Activated naive CD8-positive, alpha-beta T cell (primary cell): ENCODE measurements around the gene CWC15.
"Not testable (repeated sequence)": the region's sequence is repeated elsewhere in the genome, so short reads cannot be mapped to it uniquely, and the experiment has no call there.

ENCODE experiments used
- H3K27ac Mint-ChIP-seq: one replicate; pipeline ENCODE4 v1.8.0; 2021; ENCODE audit warnings: mixed read lengths
- H3K27me3 Mint-ChIP-seq: one replicate; pipeline ENCODE4 v1.8.0; 2021; ENCODE audit warnings: mixed read lengths
- H3K36me3 Mint-ChIP-seq: one replicate; pipeline ENCODE4 v1.8.0; 2021; ENCODE audit warnings: mixed read lengths
- H3K4me1 Mint-ChIP-seq: one replicate; pipeline ENCODE4 v1.8.0; 2021; ENCODE audit warnings: low read depth, mixed read lengths
- H3K4me3 Mint-ChIP-seq: one replicate; pipeline ENCODE4 v1.8.0; 2021; ENCODE audit warnings: mild to moderate bottlenecking, mixed read lengths
- H3K9me3 Mint-ChIP-seq: one replicate; pipeline ENCODE4 v1.8.0; 2021; ENCODE audit warnings: low read depth, mixed read lengths

The CWC15 gene

DNA sequence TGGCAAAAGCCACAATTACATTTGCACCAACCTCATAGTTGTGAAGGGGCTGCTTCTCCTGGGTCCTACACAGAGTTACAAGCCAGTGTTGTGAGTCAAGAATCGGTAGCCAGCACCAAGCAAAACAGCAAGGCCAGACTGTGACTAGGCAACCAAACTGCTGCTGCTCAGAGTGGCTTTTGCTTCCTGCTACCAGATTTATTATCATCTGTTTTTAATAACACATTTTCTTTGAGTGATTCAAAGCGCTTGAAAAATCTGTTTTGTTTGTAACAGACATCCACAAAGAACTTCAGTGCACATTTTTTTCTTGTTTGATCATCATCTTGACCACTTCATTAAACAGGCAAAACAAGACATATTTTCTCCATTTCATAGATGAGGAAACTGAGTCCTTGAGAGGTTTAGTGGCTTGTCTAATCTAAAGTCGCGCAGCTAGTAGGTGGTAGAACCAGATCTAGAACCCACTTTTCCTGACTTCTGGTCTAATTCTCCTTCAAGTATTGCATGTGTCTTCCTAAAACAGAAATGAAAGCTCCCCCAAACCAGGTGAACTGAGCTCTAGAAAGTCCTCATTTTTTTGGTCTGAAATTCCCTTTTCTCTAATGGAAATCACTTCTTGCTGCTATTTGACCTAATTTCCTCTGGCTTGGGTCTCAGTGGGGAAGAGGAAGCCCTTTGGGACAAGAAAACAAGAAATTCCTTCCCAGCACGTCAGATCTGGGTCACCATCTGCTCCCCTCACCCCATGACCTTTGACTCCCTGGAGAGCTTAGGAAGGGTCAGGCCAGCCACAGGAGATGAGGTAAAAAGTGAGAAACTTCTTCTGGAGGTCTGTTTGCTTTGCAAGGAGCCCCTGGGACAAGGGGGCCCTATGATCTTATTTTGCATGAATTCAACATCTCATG lies 39.9 kb downstream of the CWC15 start:
- Mint-ChIP-seq H3K27me3 (no peaks in the 10 kb centered on the region), H3K4me3 (no peak overlapping the region), H3K27ac (no peak overlapping the region), H3K36me3 (no peaks in the 10 kb centered on the region), H3K9me3 (no peaks in the 10 kb centered on the region), H3K4me1 (peaks cover 42% of the 10 kb centered on the region)

DNA sequence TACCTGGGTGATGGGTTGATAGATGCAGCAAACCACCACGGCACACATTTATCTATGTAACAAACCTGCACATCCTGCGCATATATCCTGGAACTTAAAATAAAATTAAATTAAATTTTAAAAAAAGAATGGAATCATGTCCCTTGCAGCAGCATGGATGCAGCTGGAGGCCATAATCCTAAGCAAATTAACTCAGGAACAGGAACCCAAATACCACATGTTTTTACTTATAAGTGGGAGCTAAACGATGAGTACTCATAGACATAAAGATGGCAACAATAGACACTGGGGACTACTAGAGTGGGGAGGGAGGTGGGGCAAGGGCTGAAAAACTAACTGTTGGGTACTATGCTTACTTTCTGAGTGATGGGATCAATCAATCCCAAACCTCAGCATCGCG lies 40.9 kb downstream of the CWC15 start:
- H3K27ac Mint-ChIP-seq, result no peak overlapping the region
- peaks cover 48% of the 10 kb centered on the region for H3K4me1 Mint-ChIP-seq
- no peak overlapping the region for H3K4me3 Mint-ChIP-seq

DNA sequence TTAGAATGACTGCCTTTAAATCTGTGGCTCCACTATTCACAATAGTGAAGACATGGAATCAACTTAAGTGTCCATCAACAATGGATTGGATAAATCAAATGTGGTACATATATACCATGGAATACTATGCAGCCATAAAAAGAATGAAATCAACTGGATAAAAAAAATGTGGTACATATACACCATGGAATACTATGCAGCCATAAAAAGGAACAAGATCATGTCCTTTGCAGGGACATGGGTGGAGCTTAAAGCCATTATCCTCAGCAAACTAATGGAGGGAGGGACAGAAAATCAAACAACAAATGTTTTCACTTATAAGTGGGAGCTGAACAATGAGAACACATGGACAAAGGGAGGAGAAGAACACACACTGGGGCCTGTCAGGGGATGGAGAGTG lies 41.3 kb downstream of the CWC15 start:
- not testable (repeated sequence) for H3K4me3 Mint-ChIP-seq, H3K27me3 Mint-ChIP-seq, H3K36me3 Mint-ChIP-seq, H3K27ac Mint-ChIP-seq, H3K9me3 Mint-ChIP-seq
- H3K4me1 Mint-ChIP-seq, result peaks cover 52% of the 10 kb centered on the region

More for the DNA sequence above, 40.9 kb downstream of the CWC15 start:
- no peaks in the 10 kb centered on the region for H3K27me3 Mint-ChIP-seq
- no peaks in the 10 kb centered on the region for H3K9me3 Mint-ChIP-seq
- H3K36me3 Mint-ChIP-seq, result no peaks in the 10 kb centered on the region

DNA sequence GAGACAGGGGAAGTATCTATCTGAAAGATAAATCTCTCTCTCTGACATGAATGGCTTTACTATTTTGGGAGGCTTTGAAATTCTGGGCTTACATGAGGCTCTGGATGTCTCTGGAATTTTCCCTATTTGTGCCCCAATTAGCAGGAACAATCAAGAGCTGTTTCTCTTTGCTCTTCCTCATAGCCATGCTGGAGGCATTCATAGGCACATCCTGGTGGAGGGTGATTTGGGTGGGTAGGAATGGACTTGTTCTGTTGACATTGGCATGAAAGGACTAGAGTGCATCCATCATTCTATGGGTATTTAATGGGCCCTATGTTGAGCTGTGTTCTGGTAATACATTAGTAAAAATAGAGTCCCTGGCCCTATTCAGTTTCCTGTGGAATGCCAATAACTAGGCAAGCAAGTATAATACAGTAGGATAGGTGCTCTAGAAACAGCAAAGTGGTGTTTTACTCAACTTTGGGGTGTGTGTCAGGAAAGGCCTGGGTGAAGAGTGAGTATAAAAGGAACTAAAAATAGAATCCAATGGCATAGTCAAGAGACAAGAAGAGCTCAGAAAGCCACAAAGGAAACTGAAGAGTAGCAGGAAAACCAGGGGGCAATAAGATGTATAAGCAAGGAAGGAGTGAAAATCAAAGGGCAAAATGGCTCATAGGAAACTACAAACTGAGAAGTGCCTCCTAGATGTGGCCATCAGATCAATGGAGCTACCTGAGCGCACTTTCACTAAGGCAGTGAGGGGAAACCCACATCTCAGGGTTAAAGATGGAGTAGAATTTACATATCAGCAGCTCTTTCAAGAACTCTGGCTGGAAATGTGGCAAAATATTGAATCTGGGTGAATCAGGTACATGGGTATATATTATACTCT lies 45.0 kb downstream of the CWC15 start:
- Mint-ChIP-seq H3K4me3 (no peak overlapping the region), H3K36me3 (peaks cover 5% of the 10 kb centered on the region), H3K4me1 (peaks cover 58% of the 10 kb centered on the region), H3K27ac (no peak overlapping the region), H3K9me3 (no peaks in the 10 kb centered on the region), H3K27me3 (no peaks in the 10 kb centered on the region)

DNA sequence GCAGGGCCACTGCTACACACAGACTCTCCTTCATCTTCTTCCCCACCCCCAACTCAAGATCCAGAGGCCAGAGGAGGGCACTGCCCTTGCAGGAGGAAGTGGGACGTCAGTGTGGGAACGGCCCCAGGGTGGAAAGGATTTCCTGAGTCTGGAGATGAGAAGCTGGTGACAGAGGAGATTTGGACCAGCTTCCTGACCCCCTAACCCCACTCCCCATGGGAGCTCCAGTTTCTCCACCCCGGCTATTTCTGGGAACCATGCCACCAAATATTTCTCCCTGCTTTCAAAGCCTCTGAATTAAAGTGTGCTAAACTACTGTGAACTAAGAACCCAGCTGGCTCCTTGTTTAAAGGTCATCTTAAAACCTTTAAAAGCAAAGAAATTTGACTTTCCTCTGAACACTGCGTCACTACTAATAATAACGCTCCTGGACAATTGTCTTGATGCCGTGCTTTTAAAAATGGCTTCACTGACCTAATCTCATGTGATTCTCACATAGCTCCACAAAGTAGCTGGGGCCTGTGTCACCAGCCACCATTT lies 46.6 kb downstream of the CWC15 start:
- no peaks in the 10 kb centered on the region for H3K9me3 Mint-ChIP-seq
- no peaks in the 10 kb centered on the region for H3K27me3 Mint-ChIP-seq
- H3K27ac Mint-ChIP-seq, result no peak overlapping the region
- H3K4me1 Mint-ChIP-seq, result peaks cover 52% of the 10 kb centered on the region
- H3K36me3 Mint-ChIP-seq, result peaks cover 10% of the 10 kb centered on the region
- H3K4me3 Mint-ChIP-seq, result no peak overlapping the region

DNA sequence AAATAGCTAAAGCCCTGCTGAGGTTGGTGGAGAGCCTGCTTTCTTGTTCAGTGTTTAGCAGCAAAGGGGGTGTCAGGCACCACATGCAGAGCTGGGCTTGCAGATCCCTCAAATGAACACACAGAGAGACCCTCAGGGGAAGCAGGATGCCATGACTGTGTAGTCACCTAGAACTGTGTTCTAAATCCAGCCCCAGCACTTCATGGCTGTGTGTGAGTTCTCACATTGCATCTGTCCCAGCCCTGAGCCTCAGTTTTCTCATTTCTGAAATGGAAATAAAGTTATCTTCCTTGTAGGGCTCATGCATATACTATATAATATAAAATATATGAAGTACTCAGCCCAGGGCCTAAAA lies 47.1 kb downstream of the CWC15 start:
- H3K4me1 Mint-ChIP-seq, result peaks cover 52% of the 10 kb centered on the region
- H3K36me3 Mint-ChIP-seq, result peaks cover 10% of the 10 kb centered on the region
- no peaks in the 10 kb centered on the region for H3K9me3 Mint-ChIP-seq
- H3K4me3 Mint-ChIP-seq, result peak overlapping the region; percentile 8
- no peaks in the 10 kb centered on the region for H3K27me3 Mint-ChIP-seq
- H3K27ac Mint-ChIP-seq, result peak overlapping the region; percentile 82

DNA sequence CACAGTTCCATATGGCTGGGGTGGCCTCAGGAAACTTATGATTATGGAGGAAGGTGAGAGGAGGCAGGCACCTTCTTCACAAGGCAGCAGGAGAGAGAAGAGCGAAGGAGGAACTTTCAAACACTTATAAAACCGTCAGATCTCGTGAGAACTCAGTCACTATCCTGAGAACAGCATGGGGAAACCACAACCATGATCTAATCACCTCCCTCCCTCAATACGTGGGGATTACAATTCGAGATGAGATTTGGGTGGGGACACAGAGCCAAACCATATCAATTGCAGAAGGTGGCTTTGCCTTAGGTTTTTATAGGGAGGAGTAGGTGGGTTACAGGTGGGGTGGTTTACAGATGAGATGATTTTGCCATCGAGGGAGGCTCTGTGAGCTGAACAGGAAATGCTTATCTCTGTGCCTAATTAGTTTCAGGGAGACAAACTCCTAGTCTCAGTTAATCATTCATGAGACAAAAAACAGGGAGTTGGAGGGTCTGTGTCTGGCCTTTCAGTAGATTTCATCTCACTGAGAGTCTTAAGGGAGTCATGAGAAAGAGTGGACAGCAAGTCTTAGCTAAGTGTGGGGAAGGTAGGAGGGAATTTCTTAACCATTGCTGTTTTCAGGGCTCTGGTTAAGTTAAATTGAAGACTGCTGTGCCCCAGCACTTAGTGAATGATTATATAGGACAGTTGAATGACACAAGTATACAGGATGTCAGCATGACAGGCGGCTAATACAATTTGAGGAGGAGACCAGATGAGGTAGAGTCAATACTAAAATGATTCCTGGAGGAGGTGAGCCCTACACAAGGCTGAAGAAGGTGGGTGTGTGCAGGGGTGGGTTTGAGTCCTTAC lies 47.7 kb downstream of the CWC15 start:
- H3K27me3 Mint-ChIP-seq, result no peaks in the 10 kb centered on the region
- H3K9me3 Mint-ChIP-seq, result no peaks in the 10 kb centered on the region
- peaks cover 52% of the 10 kb centered on the region for H3K4me1 Mint-ChIP-seq
- peaks cover 10% of the 10 kb centered on the region for H3K36me3 Mint-ChIP-seq
- H3K4me3 Mint-ChIP-seq, result peak overlapping the region; percentile 8
- H3K27ac Mint-ChIP-seq, result peak overlapping the region; percentile 82

DNA sequence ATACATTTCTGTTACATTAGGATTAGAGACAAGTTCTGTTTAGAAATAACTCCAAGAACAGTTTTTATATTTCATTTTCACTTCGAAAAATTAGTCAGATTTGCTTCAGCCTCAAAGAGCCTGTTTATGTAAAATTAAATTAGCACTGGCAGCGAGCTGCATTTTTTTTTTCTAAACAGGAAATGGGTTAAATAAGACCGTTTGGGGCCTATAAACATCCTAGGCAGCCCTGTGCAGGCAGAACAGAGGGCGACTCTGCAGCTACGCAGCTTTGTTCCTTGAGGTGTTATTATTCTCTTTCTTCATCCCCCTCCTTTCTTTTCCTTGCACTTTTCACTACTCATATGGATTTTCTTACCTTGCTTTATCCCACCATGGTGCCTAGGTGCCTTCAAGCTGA lies 48.7 kb downstream of the CWC15 start:
- peaks cover 58% of the 10 kb centered on the region for H3K4me1 Mint-ChIP-seq
- peak overlapping the region; percentile 82 for H3K27ac Mint-ChIP-seq
- no peaks in the 10 kb centered on the region for H3K27me3 Mint-ChIP-seq
- H3K4me3 Mint-ChIP-seq, result peak overlapping the region; percentile 57
- H3K36me3 Mint-ChIP-seq, result peaks cover 10% of the 10 kb centered on the region
- H3K9me3 Mint-ChIP-seq, result no peaks in the 10 kb centered on the region

DNA sequence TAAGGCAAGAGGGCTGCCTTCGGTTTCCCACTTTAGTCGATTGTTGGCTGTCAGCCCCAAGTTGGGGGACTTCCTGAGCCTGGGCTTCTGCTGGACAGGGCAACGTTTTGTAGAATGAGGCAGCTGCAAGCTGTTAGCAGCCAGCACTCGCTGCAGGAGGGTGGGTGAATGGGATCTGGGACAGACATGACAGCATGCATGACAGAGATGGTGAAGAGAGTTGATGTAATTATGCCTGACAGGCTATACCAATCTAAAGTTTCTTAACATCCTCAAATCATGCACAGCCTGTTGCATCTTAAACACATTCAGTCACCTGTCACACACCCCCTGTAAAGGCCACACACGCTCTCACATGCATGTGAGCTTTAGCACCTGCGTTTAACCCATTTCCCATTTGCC lies 49.2 kb downstream of the CWC15 start:
- H3K9me3 Mint-ChIP-seq, result no peaks in the 10 kb centered on the region
- no peak overlapping the region for H3K27ac Mint-ChIP-seq
- H3K27me3 Mint-ChIP-seq, result no peaks in the 10 kb centered on the region
- H3K4me1 Mint-ChIP-seq, result peaks cover 58% of the 10 kb centered on the region
- peak overlapping the region; percentile 57 for H3K4me3 Mint-ChIP-seq
- H3K36me3 Mint-ChIP-seq, result peaks cover 10% of the 10 kb centered on the region

DNA sequence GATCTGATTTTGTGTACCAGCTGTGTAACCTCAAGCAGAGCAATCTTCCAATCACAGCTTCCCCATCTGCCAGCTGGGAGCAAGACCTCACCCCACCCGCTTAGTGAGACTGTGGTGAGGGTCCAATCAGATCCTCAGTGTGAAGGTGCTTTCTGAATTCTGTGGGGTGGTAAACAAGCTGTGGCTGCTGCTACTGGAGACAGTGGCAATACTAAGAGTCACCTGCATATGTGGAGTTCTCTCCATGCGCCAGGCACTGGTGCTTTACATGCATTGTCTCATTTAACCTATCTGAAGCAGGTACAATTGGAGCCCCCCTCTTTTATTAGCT lies 50.4 kb downstream of the CWC15 start:
- H3K36me3 Mint-ChIP-seq, result peaks cover 10% of the 10 kb centered on the region
- no peak overlapping the region for H3K4me3 Mint-ChIP-seq
- H3K9me3 Mint-ChIP-seq, result no peaks in the 10 kb centered on the region
- no peak overlapping the region for H3K27ac Mint-ChIP-seq
- H3K4me1 Mint-ChIP-seq, result peaks cover 49% of the 10 kb centered on the region
- H3K27me3 Mint-ChIP-seq, result no peaks in the 10 kb centered on the region

DNA sequence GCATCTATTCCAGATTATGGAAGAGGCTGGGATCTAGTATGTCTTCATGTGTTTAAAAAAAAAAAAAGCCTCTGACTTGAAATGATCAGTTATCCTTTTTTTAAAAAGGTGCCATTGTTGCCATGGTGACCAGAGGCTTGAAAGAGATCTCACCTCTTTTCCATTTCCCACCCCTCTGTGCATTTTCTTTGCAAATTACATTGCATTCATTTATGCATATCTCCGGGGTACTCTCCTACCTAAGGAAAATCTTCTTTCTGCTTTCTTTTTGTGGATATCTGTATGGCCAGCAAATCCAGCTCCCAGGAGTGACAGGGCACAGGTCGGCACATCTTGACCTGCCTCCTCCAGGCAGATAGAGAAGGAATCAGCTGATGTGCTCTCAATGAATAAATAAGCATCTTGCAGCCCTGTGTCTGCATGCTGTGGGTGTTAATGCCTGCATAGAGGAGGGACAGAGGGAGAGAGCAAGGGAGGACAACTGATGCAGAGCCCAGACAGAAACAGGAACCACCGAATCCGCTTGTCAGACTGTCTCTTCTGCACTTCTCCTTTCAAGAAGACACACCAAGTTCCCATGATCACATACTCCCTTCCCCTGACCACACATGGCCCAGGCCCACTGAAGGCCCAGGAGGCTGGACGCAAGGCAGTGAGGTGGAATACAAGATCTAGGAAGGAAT lies 50.9 kb downstream of the CWC15 start:
- Mint-ChIP-seq H3K27ac (no peak overlapping the region), H3K36me3 (peaks cover 10% of the 10 kb centered on the region), H3K4me1 (peaks cover 48% of the 10 kb centered on the region), H3K4me3 (no peak overlapping the region), H3K27me3 (no peaks in the 10 kb centered on the region), H3K9me3 (no peaks in the 10 kb centered on the region)

DNA sequence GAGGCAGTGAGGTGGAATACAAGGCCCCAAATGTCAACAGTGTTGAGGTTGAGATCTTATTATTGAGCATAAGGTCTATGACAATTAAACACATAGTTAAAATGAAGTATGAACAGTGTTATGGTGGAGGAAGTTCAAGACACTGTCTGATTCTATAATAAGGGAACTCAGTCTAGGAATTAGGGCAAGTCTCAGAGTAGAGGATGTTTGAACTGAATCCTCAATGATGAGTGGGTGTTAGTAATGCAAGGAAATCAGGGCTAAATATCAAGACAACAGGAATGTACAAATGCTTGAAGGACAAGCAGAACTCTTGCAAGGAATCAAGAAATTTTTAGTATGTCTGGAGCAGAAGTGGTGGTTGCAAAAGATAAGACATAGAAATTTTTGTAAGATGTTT lies 53.0 kb downstream of the CWC15 start:
- H3K9me3 Mint-ChIP-seq, result no peaks in the 10 kb centered on the region
- H3K4me1 Mint-ChIP-seq, result peaks cover 28% of the 10 kb centered on the region
- H3K4me3 Mint-ChIP-seq, result no peak overlapping the region
- no peak overlapping the region for H3K27ac Mint-ChIP-seq
- H3K36me3 Mint-ChIP-seq, result peaks cover 5% of the 10 kb centered on the region
- peaks cover 1% of the 10 kb centered on the region for H3K27me3 Mint-ChIP-seq

DNA sequence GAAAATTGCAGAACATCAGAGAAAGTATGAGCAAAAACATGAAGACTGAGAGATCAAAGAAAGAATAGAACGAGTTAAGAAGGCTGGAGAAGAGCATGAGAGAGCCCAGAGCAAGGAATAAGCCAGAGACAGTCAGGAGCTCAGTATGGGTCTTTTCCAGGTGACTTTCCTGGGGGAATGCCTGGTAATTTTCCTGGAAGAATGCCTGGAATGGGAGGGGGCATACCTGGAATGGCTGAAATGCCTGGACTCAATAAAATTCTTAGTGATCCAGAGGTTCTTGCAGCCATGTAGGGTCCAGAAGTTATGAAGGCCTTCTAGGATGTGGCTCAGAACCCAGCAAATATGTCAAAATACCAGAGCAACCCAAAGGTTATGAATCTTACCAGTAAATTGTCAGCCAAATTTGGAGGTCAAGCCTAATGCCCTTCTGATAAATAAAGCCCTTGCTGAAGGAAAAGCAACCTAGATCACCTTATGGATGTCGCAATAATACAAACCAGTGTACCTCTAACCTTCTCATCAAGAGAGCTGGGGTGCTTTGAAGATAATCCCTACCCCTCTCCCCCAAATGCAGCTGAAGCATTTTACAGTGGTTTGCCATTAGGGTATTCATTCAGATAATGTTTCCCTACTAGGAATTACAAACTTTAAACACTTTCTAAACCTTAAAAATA lies 59.5 kb downstream of the CWC15 start:
- H3K4me1 Mint-ChIP-seq, H3K36me3 Mint-ChIP-seq, H3K4me3 Mint-ChIP-seq, H3K9me3 Mint-ChIP-seq, H3K27ac Mint-ChIP-seq, H3K27me3 Mint-ChIP-seq: not testable (repeated sequence)

DNA sequence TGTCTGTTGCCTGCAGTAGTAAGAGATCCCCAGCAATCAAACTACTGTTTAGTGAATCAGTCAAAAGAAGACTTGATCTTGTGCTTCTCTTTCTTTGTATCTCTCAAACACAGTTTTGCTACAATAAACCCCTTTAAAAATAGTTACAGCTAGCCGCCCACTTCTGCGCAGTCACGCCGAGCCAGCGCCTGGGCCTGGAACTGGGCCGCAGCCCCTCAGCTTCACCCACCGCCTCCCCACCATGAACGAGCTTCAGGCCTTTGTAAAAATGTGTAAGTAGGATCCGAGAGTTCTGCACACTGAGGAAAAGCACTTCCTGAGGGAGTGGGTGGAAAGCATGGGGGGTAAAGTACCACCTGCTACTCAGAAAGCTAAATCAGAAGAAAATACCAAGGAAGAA lies 60.5 kb downstream of the CWC15 start:
- Mint-ChIP-seq H3K4me1 (no peaks in the 10 kb centered on the region), H3K9me3 (no peaks in the 10 kb centered on the region), H3K4me3 (no peak overlapping the region), H3K27me3 (peaks cover 3% of the 10 kb centered on the region), H3K36me3 (peaks cover 3% of the 10 kb centered on the region), H3K27ac (no peak overlapping the region)
